Body of pancreas (tissue), 4 donors: ENCODE data around the gene USH2A. TPM values are rescaled to one million over a fixed set of nuclear protein-coding genes. Genes with fewer than 3 reads are reported as not detected.

Source experiments
- ATAC-seq: fragments of 150-250 bp; one replicate; pipeline ENCODE4 v1.9.1; 2016
- DNase-seq, 4 donors: peaks; one replicate each; pipeline ENCODE4 v3.0.0-alpha.2; 2019
- H3K27ac ChIP-seq, 4 donors: fragments of 200-600 bp; sonication (generic); 1 replicate in 3 of 4; 2 replicates in 1 of 4; pipeline versions ENCODE4 v1.5.1 to v1.6.1; 2016 to 2019; ENCODE audit warnings: mild to moderate bottlenecking in 1 of 4, mixed read lengths in 1 of 4, moderate library complexity in 1 of 4
- H3K27me3 ChIP-seq, 2 donors: fragments of 200-600 bp; sonication (generic); one replicate each; pipeline ENCODE4 v1.6.0; 2016; ENCODE audit warnings: mild to moderate bottlenecking in 1 of 2
- H3K36me3 ChIP-seq, 2 donors: fragments of 200-600 bp; sonication (generic); replicated peaks in 1 of 2; 2 replicates each; pipeline ENCODE4 v1.5.1; 2016; ENCODE audit warnings: low read depth in 2 of 2; ENCODE audit not compliant: insufficient read depth in 1 of 2
- H3K4me1 ChIP-seq: fragments of 200-600 bp; sonication (generic); one replicate; pipeline ENCODE4 v1.6.0; 2016
- H3K4me3 ChIP-seq, 2 donors: fragments of 200-600 bp; sonication (generic); 1 replicate in 1 of 2; 2 replicates in 1 of 2; pipeline ENCODE4 v1.5.1; 2016 to 2019
- H3K9me3 ChIP-seq, 3 donors: fragments of 200-600 bp; sonication (generic); 1 replicate in 2 of 3; 2 replicates in 1 of 3; pipeline ENCODE4 v1.5.1; 2016
- POLR2A ChIP-seq, 3 donors: fragments of 450-650 bp; IDR thresholded peaks; one replicate each; pipeline ENCODE4 v1.6.1; 2016; ENCODE audit warnings: antibody characterized with exemption in 3 of 3, mild to moderate bottlenecking in 2 of 3
- WGBS, 2 donors: methylation state at CpG; one replicate each; pipeline ENCODE4 v1.1.5; 2017; 5-methylcytosine and 5-hydroxymethylcytosine counted together
- intact Hi-C: fragments of 100-400 bp; cut with DNase I; formaldehyde crosslinking; loops from one replicate; pipeline ENCODE4 v1.15.1; 2023
- total RNA-seq, 2 donors: library from RNA; depleted of rRNA; stranded (reverse); fragments of >200 nt; gene quantifications; one replicate each; pipeline ENCODE4 v1.1.0, GENCODE V29; 2016
- TF ChIP-seq, protein P1 (sequence below), 7 experiments: fragments of 450-650 bp in 4 of 7; fragments of 200-600 bp in 3 of 7; sonication (generic) in 3 of 7; IDR thresholded peaks; one replicate each; pipeline ENCODE4 v1.5.1; 2016 to 2019; ENCODE audit warnings: antibody characterized with exemption in 7 of 7

The USH2A gene
- total RNA-seq, 2 donors from 2014 or later = 0.26 to 0.33 TPM

DNA sequence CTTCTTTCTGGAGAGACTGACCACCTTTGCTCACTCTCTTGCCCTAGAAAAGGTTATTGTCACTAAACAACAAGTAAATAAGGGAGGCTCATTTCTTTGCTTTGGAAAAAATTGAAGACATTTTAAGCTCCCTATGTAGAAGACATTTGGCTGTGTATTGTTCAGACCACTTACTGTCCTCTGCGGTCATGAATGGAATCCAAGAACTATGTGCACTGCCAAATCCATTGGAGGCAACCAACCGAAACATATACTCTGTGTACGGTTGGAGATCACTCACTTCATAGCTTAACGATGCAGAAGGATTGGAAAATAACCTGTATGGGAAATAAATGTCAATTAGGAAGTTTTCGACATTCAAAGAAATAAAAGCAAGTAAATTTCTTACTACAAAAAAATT, 523.3 kb downstream of the USH2A start:
- ATAC-seq (no peak), DNase-seq (no peak)
- Histone ChIP-seq H3K4me1 (no peaks in the 10 kb centered on the region), H3K36me3 (no peaks in the 10 kb centered on the region), H3K9me3 (no peaks in the 10 kb centered on the region), H3K27me3 (no peaks in the 10 kb centered on the region), H3K27ac (no peak overlapping the region), H3K4me3 (no peak overlapping the region)
- WGBS, 2 donors = 74 to 86% methylated on average over 5 of the region's 5 CpGs
- no peak for TF ChIP-seq POLR2A (IDR thresholded peaks at IDR 0.05)
- TF ChIP-seq, protein P1, sequence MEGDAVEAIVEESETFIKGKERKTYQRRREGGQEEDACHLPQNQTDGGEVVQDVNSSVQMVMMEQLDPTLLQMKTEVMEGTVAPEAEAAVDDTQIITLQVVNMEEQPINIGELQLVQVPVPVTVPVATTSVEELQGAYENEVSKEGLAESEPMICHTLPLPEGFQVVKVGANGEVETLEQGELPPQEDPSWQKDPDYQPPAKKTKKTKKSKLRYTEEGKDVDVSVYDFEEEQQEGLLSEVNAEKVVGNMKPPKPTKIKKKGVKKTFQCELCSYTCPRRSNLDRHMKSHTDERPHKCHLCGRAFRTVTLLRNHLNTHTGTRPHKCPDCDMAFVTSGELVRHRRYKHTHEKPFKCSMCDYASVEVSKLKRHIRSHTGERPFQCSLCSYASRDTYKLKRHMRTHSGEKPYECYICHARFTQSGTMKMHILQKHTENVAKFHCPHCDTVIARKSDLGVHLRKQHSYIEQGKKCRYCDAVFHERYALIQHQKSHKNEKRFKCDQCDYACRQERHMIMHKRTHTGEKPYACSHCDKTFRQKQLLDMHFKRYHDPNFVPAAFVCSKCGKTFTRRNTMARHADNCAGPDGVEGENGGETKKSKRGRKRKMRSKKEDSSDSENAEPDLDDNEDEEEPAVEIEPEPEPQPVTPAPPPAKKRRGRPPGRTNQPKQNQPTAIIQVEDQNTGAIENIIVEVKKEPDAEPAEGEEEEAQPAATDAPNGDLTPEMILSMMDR (IDR thresholded peaks at IDR 0.05) = no peak
- intact Hi-C loops = no loop called here

DNA sequence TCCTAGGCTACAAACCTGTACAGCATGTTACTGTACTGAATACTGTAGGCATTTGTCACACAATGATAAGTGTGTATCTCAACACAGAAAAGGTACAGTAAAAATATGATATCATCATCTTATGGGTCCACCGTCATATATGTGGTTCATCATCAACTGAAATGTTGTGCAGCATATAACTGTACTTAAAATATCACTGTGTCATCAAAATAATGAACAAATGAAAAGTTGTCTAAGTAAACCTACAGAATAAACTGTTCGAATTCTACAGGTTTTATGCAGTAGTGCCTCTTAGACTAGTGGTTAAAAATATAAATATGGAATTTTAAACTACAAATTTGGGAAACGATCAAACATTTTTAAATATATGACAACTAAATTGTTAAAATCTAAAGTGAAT, 527.4 kb downstream of the USH2A start:
- DNase-seq (no peak), ATAC-seq (no peak)
- Histone ChIP-seq H3K4me3 (no peak overlapping the region), H3K4me1 (no peaks in the 10 kb centered on the region), H3K27me3 (no peaks in the 10 kb centered on the region), H3K27ac (no peak overlapping the region), H3K9me3 (no peaks in the 10 kb centered on the region), H3K36me3 (no peaks in the 10 kb centered on the region)
- WGBS, 2 donors = 54 to 56% methylated on average over 3 of the region's 3 CpGs
- intact Hi-C loops = no loop called here
- TF ChIP-seq POLR2A (IDR thresholded peaks at IDR 0.05) = no peak
- TF ChIP-seq, protein P1 (IDR thresholded peaks at IDR 0.05) = no peak

GRCh38 chr1:215895276-215895675, 528.0 kb downstream of the USH2A start:
- intact Hi-C loops = no loop called here
- no peak overlapping the region for H3K27ac ChIP-seq
- 51 to 57% methylated on average over 2 of the region's 2 CpGs for WGBS, 2 donors
- no peak overlapping the region for H3K4me3 ChIP-seq
- no peak for DNase-seq
- H3K36me3 ChIP-seq = no peaks in the 10 kb centered on the region
- no peaks in the 10 kb centered on the region for H3K27me3 ChIP-seq
- H3K4me1 ChIP-seq = no peaks in the 10 kb centered on the region
- H3K9me3 ChIP-seq = no peaks in the 10 kb centered on the region
- no peak for ATAC-seq
- TF ChIP-seq POLR2A (IDR thresholded peaks at IDR 0.05) = no peak
- TF ChIP-seq, protein P1 (IDR thresholded peaks at IDR 0.05) = no peak

DNA sequence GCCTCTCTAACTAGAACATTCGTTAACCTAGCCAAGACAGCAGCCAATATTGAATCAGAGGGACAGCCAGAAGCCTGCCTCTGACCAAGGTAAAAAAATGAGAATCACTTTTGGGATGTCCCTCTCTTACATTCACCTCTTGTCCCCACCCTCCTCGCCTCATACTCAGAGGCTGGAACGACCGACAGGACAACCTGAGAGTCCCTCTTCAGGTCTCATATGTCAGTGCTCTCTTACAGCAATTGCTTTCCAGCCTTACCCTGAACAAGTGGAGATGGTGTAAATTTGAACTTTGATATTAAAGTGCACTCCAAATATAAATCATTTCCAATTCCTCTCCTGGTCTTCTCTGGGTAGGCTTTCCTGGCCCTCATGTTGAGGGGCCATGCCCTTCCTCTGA, 528.6 kb downstream of the USH2A start:
- TF ChIP-seq, protein P1 (IDR thresholded peaks at IDR 0.05) = no peak
- TF ChIP-seq POLR2A (IDR thresholded peaks at IDR 0.05) = no peak
- Histone ChIP-seq H3K9me3 (no peaks in the 10 kb centered on the region), H3K4me1 (no peaks in the 10 kb centered on the region), H3K27ac (no peak overlapping the region), H3K36me3 (no peaks in the 10 kb centered on the region), H3K27me3 (no peaks in the 10 kb centered on the region), H3K4me3 (no peak overlapping the region)
- ATAC-seq (no peak), DNase-seq (no peak)
- intact Hi-C loops = no loop called here
- WGBS, 2 donors = 45 to 53% methylated on average over 4 of the region's 4 CpGs

- Histone ChIP-seq H3K4me3 (no peak overlapping the region), H3K36me3 (no peaks in the 10 kb centered on the region), H3K4me1 (no peaks in the 10 kb centered on the region), H3K27ac (no peak overlapping the region), H3K27me3 (no peaks in the 10 kb centered on the region), H3K9me3 (no peaks in the 10 kb centered on the region)
- no peak for ATAC-seq
- DNase-seq = no peak
- 42 to 47% methylated on average over 7 of the region's 7 CpGs for WGBS, 2 donors
- intact Hi-C loops = no loop called here
- no peak for TF ChIP-seq POLR2A (IDR thresholded peaks at IDR 0.05)
- TF ChIP-seq, protein P1 (IDR thresholded peaks at IDR 0.05) = no peak
Observed at GRCh38 chr1:215891266-215892057, 531.8 kb downstream of the USH2A start.
